HCT116 (cell line): ENCODE measurements around the gene ZNF570. TPM values are rescaled to one million over a fixed set of nuclear protein-coding genes. Genes with fewer than 3 reads are reported as not detected.

Experiments
- ATAC-seq: fragments of 200-7000 bp; cut with Tn5 transposase; 2 replicates; pipeline ENCODE4 v1.9.1; 2020; ENCODE audit warnings: mild to moderate bottlenecking, moderate library complexity
- BruUV-seq: library from RNA; stranded (reverse); fragments of 400-500 nt; replicated peaks from 2 replicates; lab custom pipeline; 2021; lab: Mats Ljungman, UMichigan
- CTCF ChIA-PET: fragments of 300-600 bp; sonication (Branson Sonifier 250); formaldehyde crosslinking; loops from one replicate; lab custom pipeline; 2021; ENCODE audit warnings: antibody characterized with exemption; lab: Charles Lee
- POLR2A ChIA-PET: fragments of 300-600, 350-600 bp; sonication (Branson Sonifier 250); formaldehyde crosslinking; loops from one replicate; lab custom pipeline; 2021; ENCODE audit warnings: antibody characterized with exemption; lab: Charles Lee
- RAD21 ChIA-PET, 2 experiments: fragments of 300-600 bp; sonication (Branson Sonifier 250); formaldehyde crosslinking; loops; one replicate each; lab custom pipeline; 2023; ENCODE audit warnings: low total read pairs in 2 of 2; ENCODE audit not compliant: uncharacterized antibody in 2 of 2, unreplicated experiment in 2 of 2, low non-redundant PET in 1 of 2; lab: Charles Lee
- DNase-seq: peaks from one replicate; pipeline ENCODE4 v3.0.0-alpha.2; 2010; ENCODE audit warnings: low read depth, low spot score
- H2AFZ ChIP-seq: fragments of 200-600 bp; shearing (Covaris generic), sonication (generic); 2 replicates; pipeline ENCODE4 v1.6.1; 2017; ENCODE audit warnings: low read depth, mixed run types, mixed read lengths, antibody characterized with exemption, low read length; ENCODE audit not compliant: poor library complexity, severe bottlenecking
- H3K27ac ChIP-seq: 2 replicates; pipeline ENCODE4 v1.5.1; 2012; ENCODE audit warnings: low read depth, low read length
- H3K27me3 ChIP-seq: fragments of 200-600 bp; sonication (generic); 2 replicates; pipeline ENCODE4 v1.6.1; 2016; ENCODE audit warnings: mixed run types, low read length, mixed read lengths; ENCODE audit not compliant: insufficient read depth
- H3K36me3 ChIP-seq, 2 experiments: fragments of 200-500 bp in 1 of 2; fragments of 200-600 bp in 1 of 2; sonication (Bioruptor generic) in 1 of 2; sonication (generic) in 1 of 2; 2 replicates each; pipeline versions ENCODE4 v1.5.1 to v1.6.1; 2014 to 2016; ENCODE audit warnings: low read length in 2 of 2, inconsistent platforms in 1 of 2, mixed read lengths in 1 of 2, mixed run types in 1 of 2; ENCODE audit not compliant: insufficient read depth in 2 of 2, control insufficient read depth in 1 of 2
- H3K4me1 ChIP-seq, 2 experiments: fragments of 200-600 bp in 1 of 2; sonication (generic) in 1 of 2; 2 replicates each; pipeline versions ENCODE4 v1.5.1 to v1.6.1; 2012 to 2017; ENCODE audit warnings: low read length in 2 of 2, inconsistent platforms in 1 of 2, mild to moderate bottlenecking in 1 of 2, mixed read lengths in 1 of 2, mixed run types in 1 of 2, moderate library complexity in 1 of 2; ENCODE audit not compliant: insufficient read depth in 2 of 2, control insufficient read depth in 1 of 2
- H3K4me2 ChIP-seq: fragments of 200-600 bp; sonication (generic); 2 replicates; pipeline ENCODE4 v1.6.1; 2017; ENCODE audit warnings: mixed run types, low read length, mixed read lengths
- H3K4me3 ChIP-seq, 2 experiments: fragments of 200-600 bp in 1 of 2; sonication (generic) in 1 of 2; replicated peaks in 1 of 2; 2 replicates each; pipeline ENCODE4 v1.5.1; 2011 to 2016; ENCODE audit warnings: low read length in 2 of 2, control low read depth in 1 of 2, low read depth in 1 of 2, mild to moderate bottlenecking in 1 of 2, mixed read lengths in 1 of 2, mixed run types in 1 of 2
- H3K79me2 ChIP-seq: fragments of 200-600 bp; sonication (generic); 2 replicates; pipeline ENCODE4 v1.6.1; 2017; ENCODE audit warnings: mild to moderate bottlenecking, mixed run types, low read length, moderate library complexity, mixed read lengths; ENCODE audit not compliant: insufficient read depth
- H3K9ac ChIP-seq: fragments of 200-600 bp; sonication (generic); 2 replicates; pipeline ENCODE4 v1.6.1; 2016; ENCODE audit warnings: low read length, mixed read lengths
- H3K9me2 ChIP-seq: fragments of 200-600 bp; sonication (generic), shearing (Covaris generic); 2 replicates; pipeline ENCODE4 v1.6.1; 2017; ENCODE audit warnings: mixed run types, mild to moderate bottlenecking, moderate library complexity; ENCODE audit not compliant: insufficient read depth
- H3K9me3 ChIP-seq, 2 experiments: fragments of 200-500 bp in 1 of 2; fragments of 200-600 bp in 1 of 2; sonication (Bioruptor generic) in 1 of 2; sonication (generic) in 1 of 2; 2 replicates each; pipeline ENCODE4 v1.6.1; 2014 to 2017; ENCODE audit warnings: low read length in 2 of 2, mixed read lengths in 2 of 2, inconsistent platforms in 1 of 2, low read depth in 1 of 2, mild to moderate bottlenecking in 1 of 2, mixed run types in 1 of 2, moderate library complexity in 1 of 2; ENCODE audit not compliant: control insufficient read depth in 1 of 2, insufficient read depth in 1 of 2
- H4K20me1 ChIP-seq: fragments of 200-600 bp; sonication (generic), shearing (Covaris generic); 2 replicates; pipeline ENCODE4 v1.6.1; 2017; ENCODE audit warnings: mixed run types, mild to moderate bottlenecking, moderate library complexity; ENCODE audit not compliant: insufficient read depth
- CBX3 ChIP-seq: IDR thresholded peaks from 2 replicates; pipeline ENCODE4 v1.6.1; 2012; ENCODE audit warnings: low read depth
- ELF1 ChIP-seq: IDR thresholded peaks from 2 replicates; pipeline ENCODE4 v1.6.1; 2012; ENCODE audit warnings: low read depth, borderline replicate concordance
- EZH2 ChIP-seq: fragments of 200-600 bp; sonication (generic); IDR thresholded peaks from 2 replicates; pipeline ENCODE4 v1.6.1; 2017; ENCODE audit warnings: antibody characterized with exemption, mixed run types
- JUND ChIP-seq: IDR thresholded peaks from 2 replicates; pipeline ENCODE4 v1.6.1; 2012
- MAX ChIP-seq: IDR thresholded peaks from 2 replicates; pipeline ENCODE4 v1.6.1; 2012
- POLR2A ChIP-seq: IDR thresholded peaks from 2 replicates; pipeline ENCODE4 v1.7.0; 2011; ENCODE audit warnings: borderline replicate concordance; ENCODE audit not compliant: insufficient read depth, insufficient read length; ENCODE audit errors: extremely low read depth
- RAD21 ChIP-seq: IDR thresholded peaks from 2 replicates; pipeline ENCODE4 v1.6.1; 2012; ENCODE audit warnings: low read depth, mild to moderate bottlenecking
- SIN3A ChIP-seq: IDR thresholded peaks from 2 replicates; pipeline ENCODE4 v1.6.1; 2012; ENCODE audit warnings: low read depth
- SP1 ChIP-seq: IDR thresholded peaks from 2 replicates; pipeline ENCODE4 v1.6.1; 2012; ENCODE audit warnings: low read depth
- YY1 ChIP-seq: IDR thresholded peaks from 2 replicates; pipeline ENCODE4 v1.6.1; 2011; ENCODE audit warnings: low read length, low read depth, moderate library complexity, mild to moderate bottlenecking; ENCODE audit not compliant: insufficient replicate concordance; ENCODE audit errors: extremely low read depth
- ZBTB33 ChIP-seq: IDR thresholded peaks from 2 replicates; pipeline ENCODE4 v1.6.1; 2011; ENCODE audit warnings: mild to moderate bottlenecking, low read length, moderate library complexity; ENCODE audit not compliant: insufficient replicate concordance; ENCODE audit errors: extremely low read depth
- intact Hi-C: fragments of 100-400 bp; cut with micrococcal nuclease; formaldehyde crosslinking; loops from 2 replicates; pipeline ENCODE4 v1.10.0; 2022
- total RNA-seq: library from RNA; stranded (reverse); gene quantifications from one replicate; pipeline ENCODE4 v1.2.1, GENCODE V29; 2021; ENCODE audit not compliant: unreplicated experiment

ZNF570 gene
- total RNA-seq, 1 experiment from 2014 or later, result not detected

- Histone ChIP-seq H3K9ac (no peak within 1 kb of the TSS), H3K4me3 (no peak within 1 kb of the TSS), H3K27me3 (no peaks in the 10 kb centered on the region), H3K4me2 (no peak within 1 kb of the TSS), H3K27ac (no peak within 1 kb of the TSS), H3K79me2 (no peaks in the 10 kb centered on the region), H3K4me1 (no peaks in the 10 kb centered on the region), H3K9me3 (peaks cover 5 to 29% of the 10 kb centered on the region in 2 experiments; a peak in 2 of 4 replicates), H2AFZ (no peak within 1 kb of the TSS), H4K20me1 (no peaks in the 10 kb centered on the region), H3K36me3 (no peaks in the 10 kb centered on the region), H3K9me2 (no peaks in the 10 kb centered on the region)
- ChIA-PET RAD21 (no interaction called here), POLR2A (no interaction called here), CTCF (no interaction called here)
- DNase-seq (no peak), ATAC-seq (no peak)
- TF ChIP-seq EZH2 (no peak), MAX (no peak), ELF1 (no peak), RAD21 (no peak), SIN3A (no peak), CBX3 (no peak), JUND (no peak), SP1 (no peak), YY1 (no peak), ZBTB33 (no peak), POLR2A (no peak)
- intact Hi-C loops, result no loop called here
- no TSS peak for BruUV-seq
Measured at GRCh38 chr19:37506387-37507166, 37.4 kb downstream of the ZNF570 start, which contains the start of gene ZNF793. Gene ZNF793 (plus strand): TSS chr19:37506939. CDS start chr19:37523440, 16,501 bp downstream.
